Activated T-cell treated with anti-CD3 and anti-CD28 coated beads, Interleukin-2, amount 50 U/mL, for 4 hours (primary cell): Measurements from ENCODE around the gene DYNC1I1. TPM values are rescaled to one million over a fixed set of nuclear protein-coding genes. Genes with fewer than 3 reads are reported as not detected.

ENCODE experiments used
- ATAC-seq, 2 donors: fragments of 200-7000 bp; cut with Tn5 transposase; one replicate each; pipeline ENCODE4 v1.10.0; 2021
- DNase-seq: peaks from one replicate; pipeline ENCODE4 v3.0.0-alpha.2; 2020
- H3K27me3 Mint-ChIP-seq: one replicate; pipeline ENCODE4 v1.8.0; 2021; ENCODE audit warnings: low read depth, mixed read lengths
- H3K36me3 Mint-ChIP-seq: one replicate; pipeline ENCODE4 v1.8.0; 2022; ENCODE audit warnings: mixed read lengths; ENCODE audit not compliant: insufficient read depth
- H3K4me1 Mint-ChIP-seq: one replicate; pipeline ENCODE4 v1.8.0; 2021; ENCODE audit warnings: low read depth, mixed read lengths
- H3K4me3 Mint-ChIP-seq: one replicate; pipeline ENCODE4 v1.8.0; 2021; ENCODE audit warnings: mild to moderate bottlenecking, moderate library complexity, mixed read lengths
- H3K9me3 Mint-ChIP-seq: one replicate; pipeline ENCODE4 v1.8.0; 2021; ENCODE audit warnings: mixed read lengths
- total RNA-seq, 3 donors: library from RNA; stranded (reverse); gene quantifications; one replicate each; pipeline ENCODE4 v1.2.1, GENCODE V29; 2021

Gene DYNC1I1
- total RNA-seq, 3 donors from 2014 or later: not detected

GRCh38 chr7:95804052-95804451 lies 31.7 kb downstream of the DYNC1I1 start:
- ATAC-seq (no peak), DNase-seq (no peak)
- H3K36me3 Mint-ChIP-seq: no peaks in the 10 kb centered on the region
- H3K4me3 Mint-ChIP-seq: no peak overlapping the region
- no peaks in the 10 kb centered on the region for H3K27me3 Mint-ChIP-seq
- no peaks in the 10 kb centered on the region for H3K9me3 Mint-ChIP-seq
- no peaks in the 10 kb centered on the region for H3K4me1 Mint-ChIP-seq

GRCh38 chr7:95805909-95806308 lies 33.6 kb downstream of the DYNC1I1 start:
- no peaks in the 10 kb centered on the region for H3K36me3 Mint-ChIP-seq
- no peaks in the 10 kb centered on the region for H3K9me3 Mint-ChIP-seq
- ATAC-seq (no peak), DNase-seq (no peak)
- no peaks in the 10 kb centered on the region for H3K27me3 Mint-ChIP-seq
- no peaks in the 10 kb centered on the region for H3K4me1 Mint-ChIP-seq
- H3K4me3 Mint-ChIP-seq: no peak overlapping the region

GRCh38 chr7:95808396-95808795 lies 36.0 kb downstream of the DYNC1I1 start:
- Mint-ChIP-seq H3K4me1 (no peaks in the 10 kb centered on the region), H3K4me3 (no peak overlapping the region), H3K27me3 (no peaks in the 10 kb centered on the region), H3K9me3 (no peaks in the 10 kb centered on the region), H3K36me3 (no peaks in the 10 kb centered on the region)
- ATAC-seq: no peak
- no peak for DNase-seq

- Mint-ChIP-seq H3K9me3 (no peaks in the 10 kb centered on the region), H3K36me3 (no peaks in the 10 kb centered on the region), H3K27me3 (no peaks in the 10 kb centered on the region), H3K4me3 (no peak overlapping the region), H3K4me1 (no peaks in the 10 kb centered on the region)
- ATAC-seq (no peak), DNase-seq (no peak)
Observed at GRCh38 chr7:95811846-95812445, 39.6 kb downstream of the DYNC1I1 start.

GRCh38 chr7:95814721-95815120 lies 42.4 kb downstream of the DYNC1I1 start:
- ATAC-seq (no peak), DNase-seq (no peak)
- no peak overlapping the region for H3K4me3 Mint-ChIP-seq
- H3K4me1 Mint-ChIP-seq: no peaks in the 10 kb centered on the region
- no peaks in the 10 kb centered on the region for H3K9me3 Mint-ChIP-seq
- H3K36me3 Mint-ChIP-seq: no peaks in the 10 kb centered on the region
- H3K27me3 Mint-ChIP-seq: no peaks in the 10 kb centered on the region

GRCh38 chr7:95817866-95818640 lies 45.7 kb downstream of the DYNC1I1 start:
- H3K9me3 Mint-ChIP-seq: no peaks in the 10 kb centered on the region
- H3K4me3 Mint-ChIP-seq: no peak overlapping the region
- no peaks in the 10 kb centered on the region for H3K4me1 Mint-ChIP-seq
- ATAC-seq: no peak
- no peaks in the 10 kb centered on the region for H3K36me3 Mint-ChIP-seq
- DNase-seq: no peak
- no peaks in the 10 kb centered on the region for H3K27me3 Mint-ChIP-seq

- Mint-ChIP-seq H3K4me1 (no peaks in the 10 kb centered on the region), H3K36me3 (no peaks in the 10 kb centered on the region), H3K27me3 (no peaks in the 10 kb centered on the region), H3K4me3 (no peak overlapping the region), H3K9me3 (no peaks in the 10 kb centered on the region)
- DNase-seq (no peak), ATAC-seq (no peak)
Observed at GRCh38 chr7:95820778-95821177, 48.4 kb downstream of the DYNC1I1 start.

- Mint-ChIP-seq H3K4me3 (no peak overlapping the region), H3K9me3 (no peaks in the 10 kb centered on the region), H3K36me3 (no peaks in the 10 kb centered on the region), H3K27me3 (no peaks in the 10 kb centered on the region), H3K4me1 (no peaks in the 10 kb centered on the region)
- DNase-seq (no peak), ATAC-seq (no peak)
Observed at GRCh38 chr7:95822717-95823116, 50.4 kb downstream of the DYNC1I1 start.

GRCh38 chr7:95824616-95825015 lies 52.3 kb downstream of the DYNC1I1 start:
- no peak for ATAC-seq
- H3K36me3 Mint-ChIP-seq: no peaks in the 10 kb centered on the region
- no peaks in the 10 kb centered on the region for H3K9me3 Mint-ChIP-seq
- no peak overlapping the region for H3K4me3 Mint-ChIP-seq
- no peaks in the 10 kb centered on the region for H3K4me1 Mint-ChIP-seq
- no peaks in the 10 kb centered on the region for H3K27me3 Mint-ChIP-seq
- no peak for DNase-seq

GRCh38 chr7:95828824-95829790 lies 56.8 kb downstream of the DYNC1I1 start:
- DNase-seq: no peak
- ATAC-seq: no peak
- H3K27me3 Mint-ChIP-seq: no peaks in the 10 kb centered on the region
- H3K36me3 Mint-ChIP-seq: no peaks in the 10 kb centered on the region
- H3K9me3 Mint-ChIP-seq: peaks cover 2% of the 10 kb centered on the region
- no peaks in the 10 kb centered on the region for H3K4me1 Mint-ChIP-seq
- no peak overlapping the region for H3K4me3 Mint-ChIP-seq

- Mint-ChIP-seq H3K4me3 (no peak overlapping the region), H3K9me3 (peaks cover 12% of the 10 kb centered on the region), H3K27me3 (peaks cover 2% of the 10 kb centered on the region), H3K36me3 (no peaks in the 10 kb centered on the region), H3K4me1 (no peaks in the 10 kb centered on the region)
- DNase-seq: no peak
- no peak for ATAC-seq
Observed at GRCh38 chr7:95840953-95841950, 68.9 kb downstream of the DYNC1I1 start.

GRCh38 chr7:95843286-95843685 lies 70.9 kb downstream of the DYNC1I1 start:
- H3K4me3 Mint-ChIP-seq: no peak overlapping the region
- ATAC-seq (no peak), DNase-seq (no peak)
- no peaks in the 10 kb centered on the region for H3K27me3 Mint-ChIP-seq
- H3K9me3 Mint-ChIP-seq: peaks cover 6% of the 10 kb centered on the region
- H3K4me1 Mint-ChIP-seq: no peaks in the 10 kb centered on the region
- H3K36me3 Mint-ChIP-seq: no peaks in the 10 kb centered on the region

- Mint-ChIP-seq H3K9me3 (peaks cover 3% of the 10 kb centered on the region), H3K36me3 (no peaks in the 10 kb centered on the region), H3K4me1 (no peaks in the 10 kb centered on the region), H3K4me3 (no peak overlapping the region), H3K27me3 (no peaks in the 10 kb centered on the region)
- ATAC-seq: no peak
- DNase-seq: no peak
Observed at GRCh38 chr7:95845007-95845406, 72.7 kb downstream of the DYNC1I1 start.
